SKM-1 treated with dmso at 0.1 percent for 144 hours (cell line): ENCODE measurements around the gene AGXT.
A peak's percentile ranks its signal among the peaks of the same experiment; 100 is the strongest.

Experiments
- DNase-seq: peaks from one replicate; lab custom pipeline; 2025; ENCODE audit not compliant: unreplicated experiment; lab: John Stamatoyannopoulos, UW

The AGXT gene

GRCh38 chr2:240868286-240869108, at the start of gene AGXT:
AGXT (plus strand) TSS chr2:240868824; CDS start chr2:240868866, 42 bp downstream.
- DNase-seq = no peak

DNA sequence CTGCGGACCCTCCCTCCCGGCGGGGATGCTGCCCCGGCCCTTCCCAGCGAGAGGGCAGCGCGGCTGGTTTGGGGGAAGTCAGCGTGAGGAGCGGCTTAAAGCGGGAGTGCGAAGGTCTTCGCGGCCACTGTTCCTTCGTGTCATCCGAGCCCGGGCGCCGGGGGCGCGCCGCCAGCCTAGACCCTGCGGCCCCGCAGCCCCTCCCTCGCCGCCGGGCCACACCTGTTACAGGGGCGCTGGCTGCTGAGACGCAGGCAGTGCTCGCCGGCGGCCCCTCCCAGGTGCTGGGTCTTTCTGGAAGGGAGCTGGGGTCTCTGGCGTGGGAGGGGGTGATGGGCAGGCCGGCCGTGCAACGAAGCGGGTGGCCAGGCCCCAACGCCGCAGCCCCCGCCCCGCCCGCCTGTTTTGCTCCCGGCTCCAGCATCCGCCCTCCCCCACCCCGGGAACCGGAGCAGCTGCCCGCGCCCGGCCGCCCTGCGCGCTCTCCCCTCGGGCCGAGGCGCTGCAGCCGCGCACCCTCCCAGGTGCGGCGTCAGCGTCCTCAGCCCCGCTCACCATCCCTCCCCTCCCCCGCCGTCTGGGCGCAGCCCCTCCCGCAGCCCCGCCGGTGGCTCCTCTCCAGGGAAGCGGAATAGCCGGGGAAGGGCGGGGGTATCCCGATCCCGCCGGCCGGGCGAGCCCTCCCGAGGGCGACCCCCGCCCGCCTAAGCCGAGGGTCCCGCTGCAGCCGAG, 49.3 kb upstream of the AGXT start:
- DNase-seq = no peak

DNA sequence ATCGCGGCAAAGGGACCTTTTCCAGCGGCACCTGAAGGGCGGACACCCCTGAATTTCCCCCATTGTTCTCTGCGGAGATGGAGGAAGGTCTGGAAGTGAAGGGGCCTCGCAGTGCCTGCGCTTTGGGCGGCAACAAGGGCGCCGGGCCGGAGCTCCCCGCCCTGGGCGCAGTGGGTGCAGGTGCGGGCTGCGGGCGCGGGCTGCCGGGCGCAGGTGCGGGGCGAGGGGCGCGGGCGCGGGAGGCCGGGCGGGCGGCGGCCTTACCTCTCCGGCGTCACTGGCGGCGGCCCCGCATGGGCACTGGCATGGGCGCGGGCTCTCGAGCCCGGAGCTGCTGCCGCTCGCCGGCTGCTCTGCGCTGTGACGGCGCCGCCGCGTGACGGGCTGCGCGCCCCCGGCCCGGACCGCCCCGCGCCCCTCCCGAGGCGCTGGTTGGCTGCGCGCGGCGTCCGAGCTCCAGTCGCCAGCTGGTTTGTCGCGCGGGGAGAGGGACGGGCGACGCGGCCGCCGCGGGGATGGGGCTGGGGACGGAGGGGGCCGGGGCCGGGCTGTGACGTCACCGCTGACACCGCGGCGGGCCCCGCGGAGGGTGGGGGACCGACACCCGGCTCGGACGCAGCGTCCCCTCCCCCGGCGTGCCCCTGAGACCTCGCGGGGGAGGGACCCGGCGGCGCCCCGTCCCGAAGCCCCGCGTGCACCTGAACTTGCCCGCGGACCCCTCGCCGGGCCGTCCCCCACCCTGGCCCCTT, 48.6 kb upstream of the AGXT start, which contains the start of gene KIF1A:
TSS of gene KIF1A (minus strand) at position 362 of the 749 bp plus-strand sequence. CDS start 22,467 bp downstream, outside the sequence.
- no peak for DNase-seq

DNA sequence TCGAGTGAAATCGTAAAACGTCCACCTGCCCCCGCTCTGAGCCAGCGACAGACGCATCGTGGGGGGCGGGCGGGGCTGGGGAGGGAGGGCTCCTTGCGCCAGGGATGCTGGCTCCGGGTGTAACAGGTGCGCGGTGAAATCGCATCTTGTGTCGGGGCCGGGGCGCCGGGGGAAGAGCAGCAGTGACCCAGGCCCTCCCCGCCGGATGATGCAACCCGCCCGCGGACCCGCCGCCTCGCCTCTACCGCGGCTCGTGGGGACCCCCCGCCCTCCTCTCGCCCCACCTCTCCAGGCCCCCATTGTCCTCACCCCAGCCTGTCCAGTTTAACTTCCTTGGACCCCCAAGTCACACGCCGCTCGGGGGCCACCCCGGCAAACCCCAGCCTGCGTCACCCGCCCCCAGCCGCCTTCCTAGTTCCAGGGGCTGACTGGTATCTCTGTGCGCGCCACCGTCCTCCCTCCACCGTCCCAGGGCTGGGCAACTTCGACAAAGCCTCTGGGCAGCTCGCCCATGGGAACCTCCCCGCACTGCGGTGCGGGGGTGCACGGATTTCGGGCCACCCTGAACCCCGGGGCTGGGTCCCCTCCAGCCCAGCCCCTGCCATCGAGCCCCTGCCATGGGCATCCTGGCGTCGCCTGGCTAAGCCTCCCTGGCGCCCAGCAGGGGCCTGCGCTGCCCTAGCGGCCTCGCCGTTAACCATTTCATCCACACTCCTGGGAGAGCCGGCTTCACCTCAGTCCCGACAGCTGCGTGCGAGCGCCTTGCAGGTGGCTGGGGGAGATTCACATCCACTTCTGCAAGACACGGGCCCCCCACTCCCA, 47.8 kb upstream of the AGXT start:
- DNase-seq = no peak

GRCh38 chr2:240821429-240821778, 47.2 kb upstream of the AGXT start:
- DNase-seq = no peak

DNA sequence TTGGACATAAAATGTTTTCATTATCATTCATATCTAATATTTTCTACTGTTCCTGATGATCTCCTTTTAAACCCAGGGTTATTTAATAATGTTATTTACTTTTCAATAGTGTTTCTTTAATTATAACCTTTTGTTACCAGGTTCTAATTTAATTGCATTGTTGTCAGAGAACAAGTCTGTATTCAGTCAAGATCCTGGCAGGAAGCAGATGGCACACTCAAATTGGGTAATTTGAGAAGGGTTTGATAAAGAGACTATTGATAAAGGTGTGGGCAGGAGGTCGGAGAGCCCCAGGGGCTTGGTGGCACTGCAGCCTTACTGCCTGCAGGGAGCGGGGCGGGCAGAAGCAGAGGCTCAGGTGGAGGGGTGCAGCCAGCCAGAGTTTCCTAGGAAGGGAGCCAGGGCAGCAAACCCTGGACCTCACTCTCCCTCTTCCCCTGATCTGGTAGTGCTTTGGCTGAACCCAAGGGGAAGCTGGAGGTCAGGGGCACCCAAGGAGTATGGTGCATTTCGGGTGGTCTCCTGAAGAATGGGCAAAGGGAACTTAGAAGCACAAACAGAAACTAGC, 46.3 kb upstream of the AGXT start:
- DNase-seq = no peak

DNA sequence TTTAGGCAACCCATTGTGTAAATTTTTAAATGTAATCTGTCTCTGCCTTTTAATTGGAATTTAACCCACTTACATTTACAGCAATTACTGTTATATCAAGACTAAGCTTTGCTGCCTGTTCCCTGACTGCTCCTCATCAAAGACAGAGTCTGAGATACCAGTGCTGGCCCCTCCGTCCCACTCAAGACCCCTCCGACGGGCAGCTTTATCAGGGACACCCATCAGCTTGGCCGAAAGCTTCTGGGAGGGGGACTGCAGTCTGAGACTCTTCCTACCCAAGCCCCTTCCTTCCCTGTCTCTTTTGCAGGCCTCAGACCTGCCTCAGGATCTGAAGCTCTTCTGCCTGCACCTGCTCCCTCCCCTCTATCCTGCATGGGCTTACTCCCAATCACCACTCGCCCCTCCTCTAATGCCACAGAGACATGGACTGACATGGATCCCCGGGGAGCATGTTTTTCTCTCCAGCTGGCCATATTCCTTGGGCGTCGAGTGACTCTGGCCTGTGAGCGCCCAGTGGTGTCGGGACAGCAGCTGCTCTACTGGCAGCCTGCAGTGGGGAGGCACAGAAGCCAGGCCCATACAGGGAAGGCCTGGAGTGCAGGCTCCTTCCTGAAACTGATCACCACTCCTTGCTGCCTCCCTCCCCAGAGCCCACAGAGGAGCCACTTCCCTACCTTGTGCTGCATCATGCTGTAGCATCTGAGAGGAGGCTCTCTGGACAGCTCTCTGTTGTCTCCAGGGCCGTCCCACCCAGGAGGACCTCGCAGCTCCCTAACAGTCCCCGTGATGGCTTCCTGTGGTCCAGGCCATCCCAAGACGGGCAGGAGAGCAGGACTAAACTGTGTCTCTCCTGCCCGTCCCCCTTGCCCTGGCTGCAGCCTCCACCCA, 44.9 kb upstream of the AGXT start:
- DNase-seq = no peak

GRCh38 chr2:240825476-240825875, 43.1 kb upstream of the AGXT start:
- no peak for DNase-seq

DNA sequence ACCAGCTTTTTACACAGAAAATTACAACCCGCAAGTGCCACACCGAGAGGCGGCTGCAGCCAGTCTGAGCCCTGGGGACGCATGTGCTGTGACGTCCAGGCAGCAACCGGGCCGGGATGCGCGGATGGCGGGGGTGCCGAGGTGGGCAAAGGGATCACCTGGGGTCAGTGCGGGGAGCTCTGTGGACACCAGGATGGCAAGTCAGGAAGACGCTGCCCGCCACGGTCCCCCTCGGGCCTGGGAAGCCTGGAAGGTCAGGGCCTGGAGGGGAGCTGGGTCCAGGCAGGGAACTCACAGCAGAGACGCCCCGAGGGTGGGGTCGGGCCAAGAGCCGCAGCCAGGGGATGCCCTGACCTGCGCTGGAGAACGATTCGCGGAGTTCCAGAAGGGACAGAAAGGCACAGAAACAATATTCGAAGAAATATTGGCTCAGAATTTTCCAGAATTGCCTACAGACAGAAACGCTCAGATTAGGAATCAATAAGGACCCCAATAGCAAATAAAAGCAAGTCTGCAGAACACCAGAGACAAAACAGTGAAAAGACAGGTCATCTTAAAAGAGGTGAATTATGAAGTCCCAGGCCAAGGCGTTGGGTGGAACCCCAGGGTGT, 36.9 kb upstream of the AGXT start:
- no peak for DNase-seq

GRCh38 chr2:240832205-240832727, 36.4 kb upstream of the AGXT start:
- DNase-seq = peak; percentile 33

GRCh38 chr2:240832921-240833494, 35.6 kb upstream of the AGXT start:
- no peak for DNase-seq

DNA sequence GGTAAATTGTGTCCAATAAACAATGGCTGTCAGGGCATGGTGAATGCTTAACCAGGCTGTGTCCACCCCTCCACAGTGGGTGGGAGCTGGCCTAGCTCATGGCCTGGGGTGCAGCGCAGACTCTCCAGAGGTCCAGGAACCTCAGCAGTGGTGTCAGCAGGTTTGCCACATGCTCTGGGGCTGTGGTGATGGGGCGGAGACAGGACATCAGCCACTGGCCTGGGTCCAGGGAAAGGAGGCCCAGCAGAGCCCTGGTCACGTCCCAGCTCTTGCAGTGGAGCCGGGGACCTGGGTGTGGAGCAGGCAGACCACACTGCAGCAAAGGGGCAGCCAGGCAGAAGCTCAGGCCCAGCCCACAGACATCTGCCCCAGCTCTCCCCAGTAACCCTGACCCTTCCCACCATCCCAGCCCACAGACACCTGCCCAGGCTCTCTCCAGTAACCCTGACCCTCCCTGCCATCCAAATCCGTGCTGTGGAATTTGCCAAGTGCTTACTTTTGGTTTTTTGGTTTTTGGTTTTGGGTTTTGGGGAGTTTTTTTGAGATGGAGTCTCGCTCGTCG, 34.8 kb upstream of the AGXT start:
- DNase-seq = no peak

- DNase-seq = no peak
Measured at GRCh38 chr2:240834377-240834975, 34.1 kb upstream of the AGXT start.

- no peak for DNase-seq
Measured at GRCh38 chr2:240835528-240835927, 33.1 kb upstream of the AGXT start.

DNA sequence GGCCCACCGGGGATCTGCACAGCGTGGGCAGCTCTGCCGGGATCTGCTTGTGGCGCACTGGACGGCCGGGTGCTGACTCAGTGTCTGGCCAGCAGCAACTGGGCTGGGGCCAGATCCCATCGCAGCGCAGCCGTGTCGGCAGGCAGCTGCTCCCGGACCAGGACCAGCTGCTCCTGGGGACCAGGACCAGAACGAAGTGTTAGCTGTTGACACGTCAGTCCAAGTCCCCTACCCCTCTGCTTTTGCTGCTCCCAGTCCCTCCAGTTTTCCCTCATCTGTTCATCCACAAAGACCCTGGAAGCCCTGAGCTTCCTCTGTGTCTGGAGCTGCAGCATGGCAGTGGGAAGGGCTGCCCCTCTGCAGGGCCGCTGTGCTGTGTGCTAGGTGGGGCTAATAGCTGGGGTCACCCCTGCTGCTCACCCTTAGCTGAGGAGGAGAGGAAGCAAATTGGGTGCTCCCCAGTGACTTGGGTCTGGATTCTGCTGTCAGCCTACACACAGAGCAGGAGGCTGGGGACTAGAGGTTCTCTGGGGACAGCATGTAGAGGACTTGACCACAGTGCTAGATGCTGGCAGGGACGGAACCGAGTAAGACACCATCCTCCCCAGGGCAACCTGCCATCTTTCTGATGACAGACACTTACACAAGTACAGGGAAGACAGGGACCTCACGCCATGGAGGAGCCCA, 31.7 kb upstream of the AGXT start:
- DNase-seq = no peak

- no peak for DNase-seq
Measured at GRCh38 chr2:240837621-240838020, 31.0 kb upstream of the AGXT start.
